ENCODE data around the gene TTYH3. TPM values are rescaled to one million over a fixed set of nuclear protein-coding genes. Genes with fewer than 3 reads are reported as not detected.

The TTYH3 gene
- total and polyA plus RNA-seq, 10 donors: 11.9 to 158 (median 72.8) TPM

DNA sequence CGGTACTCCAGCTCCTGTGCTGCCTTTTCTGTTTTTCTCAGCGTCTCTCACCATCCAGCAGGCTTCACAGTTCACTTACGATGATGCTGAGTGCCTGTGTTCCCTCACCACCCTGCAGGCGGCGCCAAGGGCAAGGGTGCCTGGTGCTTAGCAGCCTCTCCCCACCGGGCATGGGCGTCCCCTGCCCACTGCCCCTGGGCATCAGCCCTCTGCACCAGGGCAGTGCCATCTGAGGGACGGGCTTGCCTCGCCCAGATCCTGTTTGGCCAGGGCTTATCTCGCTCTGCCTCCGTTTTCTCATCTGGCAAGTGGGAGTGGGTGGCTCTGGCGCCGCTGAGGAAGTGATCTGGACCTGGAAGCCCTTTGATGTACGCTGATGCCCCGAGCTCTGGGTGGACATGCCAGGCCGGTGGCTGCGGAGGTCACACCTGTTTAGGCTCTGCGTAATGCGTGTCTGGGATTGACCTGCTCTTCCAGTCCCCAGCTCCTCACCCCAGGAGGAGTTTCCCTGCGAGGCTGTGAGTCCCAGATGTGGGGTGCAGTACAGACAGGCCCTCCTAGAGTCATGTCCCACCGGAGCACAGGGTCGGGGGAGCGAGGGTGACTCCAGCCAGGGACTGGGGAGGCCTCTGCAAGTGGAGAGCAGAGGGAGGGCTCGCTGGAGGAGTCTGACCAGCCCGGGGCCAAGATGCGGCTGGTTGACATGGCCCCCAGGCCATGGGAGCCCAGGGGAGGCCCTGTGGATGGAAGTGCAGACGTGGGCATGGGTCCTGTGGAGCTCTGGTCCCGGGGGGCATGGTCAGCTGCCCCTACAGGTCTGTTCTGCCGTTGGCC lies 11.8 kb downstream of the TTYH3 start:
- peak; percentile 70 to 84 (median 73) for TF ChIP-seq POLR2AphosphoS5 (IDR thresholded peaks at IDR 0.05)
- TF ChIP-seq POLR2A (IDR thresholded peaks at IDR 0.05): no peak
- TF ChIP-seq, protein P1, sequence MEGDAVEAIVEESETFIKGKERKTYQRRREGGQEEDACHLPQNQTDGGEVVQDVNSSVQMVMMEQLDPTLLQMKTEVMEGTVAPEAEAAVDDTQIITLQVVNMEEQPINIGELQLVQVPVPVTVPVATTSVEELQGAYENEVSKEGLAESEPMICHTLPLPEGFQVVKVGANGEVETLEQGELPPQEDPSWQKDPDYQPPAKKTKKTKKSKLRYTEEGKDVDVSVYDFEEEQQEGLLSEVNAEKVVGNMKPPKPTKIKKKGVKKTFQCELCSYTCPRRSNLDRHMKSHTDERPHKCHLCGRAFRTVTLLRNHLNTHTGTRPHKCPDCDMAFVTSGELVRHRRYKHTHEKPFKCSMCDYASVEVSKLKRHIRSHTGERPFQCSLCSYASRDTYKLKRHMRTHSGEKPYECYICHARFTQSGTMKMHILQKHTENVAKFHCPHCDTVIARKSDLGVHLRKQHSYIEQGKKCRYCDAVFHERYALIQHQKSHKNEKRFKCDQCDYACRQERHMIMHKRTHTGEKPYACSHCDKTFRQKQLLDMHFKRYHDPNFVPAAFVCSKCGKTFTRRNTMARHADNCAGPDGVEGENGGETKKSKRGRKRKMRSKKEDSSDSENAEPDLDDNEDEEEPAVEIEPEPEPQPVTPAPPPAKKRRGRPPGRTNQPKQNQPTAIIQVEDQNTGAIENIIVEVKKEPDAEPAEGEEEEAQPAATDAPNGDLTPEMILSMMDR (IDR thresholded peaks at IDR 0.05 in 8 of 11, conservative IDR thresholded peaks at IDR 0.05 in 3 of 11): peak in 7 of 11 experiments; percentile 29 to 55 (median 48)
- WGBS, 5 donors: 73 to 85% (median 77%) methylated on average over 13 to 29 of the region's 29 CpGs
- intact Hi-C loops (cut with DNase I; ENCODE audit: low total_unique reads): no loop called here
- Histone ChIP-seq H3K36me3 (peaks cover 0 to 44% (median 19%) of the 10 kb centered on the region in 6 donors), H3K4me3 (no peak overlapping the region), H3K9me3 (no peaks in the 10 kb centered on the region), H3K27me3 (replicated peaks in 1 of 7) (no peaks in the 10 kb centered on the region), H3K4me1 (peaks cover 48 to 96% (median 84%) of the 10 kb centered on the region in 6 donors), H3K27ac (peak overlapping the region in 7 of 8 donors; percentile 27 to 92 (median 61))
- DNase-seq: no peak

DNA sequence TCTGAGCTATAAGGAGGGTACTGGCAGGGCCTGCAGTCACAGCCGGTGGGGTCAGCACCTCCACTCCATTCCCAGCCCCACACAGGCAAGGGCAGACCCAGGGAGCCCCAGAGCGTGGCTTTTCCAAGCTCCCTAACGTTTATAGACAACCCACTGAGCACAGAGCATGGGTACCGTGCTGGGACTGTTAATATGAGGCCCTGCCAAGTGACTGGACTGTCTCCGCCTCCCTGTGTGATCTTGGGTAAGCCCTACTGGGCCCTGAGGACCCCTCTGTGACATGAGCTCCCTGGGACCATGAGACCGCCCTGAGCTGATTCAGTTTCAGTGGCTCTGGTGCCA lies 12.4 kb downstream of the TTYH3 start:
- no peaks in the 10 kb centered on the region for H3K27me3 ChIP-seq (replicated peaks in 1 of 7)
- peak overlapping the region in 1 of 8 donors; percentile 55 for H3K4me3 ChIP-seq
- H3K27ac ChIP-seq: peak overlapping the region; percentile 27 to 92 (median 60)
- 64 to 100% (median 77%) methylated on average over 2 to 6 of the region's 6 CpGs for WGBS, 5 donors
- peaks cover 0 to 44% (median 19%) of the 10 kb centered on the region in 6 donors for H3K36me3 ChIP-seq
- DNase-seq: no peak
- intact Hi-C loops (cut with DNase I; ENCODE audit: low total_unique reads): no loop called here
- TF ChIP-seq POLR2AphosphoS5 (IDR thresholded peaks at IDR 0.05) (no peak), POLR2A (IDR thresholded peaks at IDR 0.05) (no peak)
- TF ChIP-seq, protein P1 (IDR thresholded peaks at IDR 0.05 in 8 of 11, conservative IDR thresholded peaks at IDR 0.05 in 3 of 11): no peak
- H3K9me3 ChIP-seq: no peaks in the 10 kb centered on the region
- peaks cover 47 to 90% (median 78%) of the 10 kb centered on the region in 6 donors for H3K4me1 ChIP-seq

DNA sequence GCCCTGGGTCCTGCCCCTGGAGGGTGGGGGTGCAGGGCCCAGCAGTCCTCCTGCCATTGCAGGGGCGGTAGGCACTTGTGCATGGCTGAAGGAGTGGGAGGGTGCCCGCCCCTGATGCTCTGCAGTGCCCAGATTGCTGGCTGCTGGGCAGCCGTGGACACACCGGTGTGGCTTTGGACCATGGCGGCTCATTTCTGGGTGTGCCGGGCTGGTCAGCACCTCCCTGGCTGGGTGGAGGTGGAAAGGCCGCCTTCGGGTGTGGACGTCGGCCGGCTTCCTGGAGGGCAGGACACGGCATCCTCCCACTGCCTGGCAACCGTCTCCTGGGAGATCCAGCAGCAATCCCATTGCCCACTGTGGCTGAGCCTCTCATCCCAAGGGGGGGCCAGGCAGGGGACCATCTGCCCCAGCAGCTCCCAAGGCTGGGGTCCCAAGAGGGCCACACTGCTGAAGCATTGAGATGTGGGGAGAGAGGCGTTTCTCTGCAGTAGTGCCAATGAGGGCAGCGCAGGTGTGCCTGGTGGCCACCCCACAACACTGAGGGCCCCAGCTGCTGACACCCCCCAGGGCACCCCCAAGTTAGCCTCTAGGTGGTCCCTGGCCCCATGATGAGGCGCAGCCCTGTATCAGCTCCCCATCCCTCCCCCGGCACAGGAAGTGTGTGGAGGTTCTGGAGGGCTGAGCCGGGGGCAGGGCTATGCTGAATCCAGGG lies 12.9 kb downstream of the TTYH3 start:
- 41 to 57% (median 47%) methylated on average over 15 to 18 of the region's 18 CpGs for WGBS, 5 donors
- intact Hi-C loops (cut with DNase I; ENCODE audit: low total_unique reads): no loop called here
- DNase-seq: no peak

DNA sequence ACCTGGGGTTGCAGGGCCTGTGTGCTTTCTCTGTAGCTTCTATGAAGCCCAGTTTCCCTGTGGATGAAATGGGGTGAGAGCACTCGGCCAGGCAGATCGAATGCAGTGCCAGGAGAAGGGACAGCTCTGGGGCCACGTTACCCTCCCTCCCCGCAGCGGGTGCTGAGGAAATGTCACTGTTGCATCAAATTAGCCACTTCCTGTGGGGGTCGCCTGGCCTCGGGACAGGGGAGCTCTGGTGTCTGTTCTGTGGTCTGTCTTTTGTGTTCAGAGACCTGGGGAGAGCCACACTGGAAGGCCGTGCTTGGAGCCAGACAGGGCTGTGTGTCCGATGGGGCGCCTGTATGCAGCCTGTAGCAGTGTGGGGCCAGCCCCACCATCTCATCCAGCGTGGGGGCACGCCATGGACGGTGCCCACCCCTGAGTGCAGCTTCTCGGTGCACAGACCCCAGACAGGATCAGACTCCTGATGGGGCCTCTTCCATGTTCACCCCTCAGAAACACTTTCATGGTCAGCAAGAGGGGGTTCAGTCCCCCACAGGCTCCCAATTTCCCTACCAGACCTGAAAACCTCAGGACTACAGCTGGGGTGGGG lies 13.6 kb downstream of the TTYH3 start:
- Histone ChIP-seq H3K27me3 (replicated peaks in 1 of 7) (no peaks in the 10 kb centered on the region), H3K4me3 (peak overlapping the region in 6 of 8 donors; percentile 6 to 55 (median 18)), H3K4me1 (peaks cover 44 to 79% (median 66%) of the 10 kb centered on the region in 6 donors), H3K27ac (peak overlapping the region; percentile 48 to 92 (median 66)), H3K9me3 (no peaks in the 10 kb centered on the region), H3K36me3 (peaks cover 0 to 44% (median 22%) of the 10 kb centered on the region in 6 donors)
- intact Hi-C loops (cut with DNase I; ENCODE audit: low total_unique reads): no loop called here
- TF ChIP-seq POLR2AphosphoS5 (IDR thresholded peaks at IDR 0.05): peak; percentile 49 to 75 (median 72)
- TF ChIP-seq, protein P1 (IDR thresholded peaks at IDR 0.05 in 8 of 11, conservative IDR thresholded peaks at IDR 0.05 in 3 of 11): no peak
- TF ChIP-seq POLR2A (IDR thresholded peaks at IDR 0.05): no peak
- DNase-seq: peak; percentile 91
- 3 to 21% (median 13%) methylated on average over 6 to 14 of the region's 14 CpGs for WGBS, 5 donors

More for the DNA sequence above, 12.9 kb downstream of the TTYH3 start:
- H3K27me3 ChIP-seq (replicated peaks in 1 of 7): no peaks in the 10 kb centered on the region
- H3K4me3 ChIP-seq: peak overlapping the region in 6 of 8 donors; percentile 6 to 55 (median 18)
- H3K9me3 ChIP-seq: no peaks in the 10 kb centered on the region
- TF ChIP-seq POLR2A (IDR thresholded peaks at IDR 0.05) (no peak), POLR2AphosphoS5 (IDR thresholded peaks at IDR 0.05) (peak in 2 of 3 donors; percentile 6 to 15)
- peak overlapping the region; percentile 48 to 92 (median 66) for H3K27ac ChIP-seq
- H3K4me1 ChIP-seq: peaks cover 47 to 85% (median 73%) of the 10 kb centered on the region in 6 donors
- H3K36me3 ChIP-seq: peaks cover 0 to 44% (median 19%) of the 10 kb centered on the region in 6 donors

Data from spleen (tissue), 11 donors.